ENCODE measurements around the gene GALNT3.

GALNT3 gene

DNA sequence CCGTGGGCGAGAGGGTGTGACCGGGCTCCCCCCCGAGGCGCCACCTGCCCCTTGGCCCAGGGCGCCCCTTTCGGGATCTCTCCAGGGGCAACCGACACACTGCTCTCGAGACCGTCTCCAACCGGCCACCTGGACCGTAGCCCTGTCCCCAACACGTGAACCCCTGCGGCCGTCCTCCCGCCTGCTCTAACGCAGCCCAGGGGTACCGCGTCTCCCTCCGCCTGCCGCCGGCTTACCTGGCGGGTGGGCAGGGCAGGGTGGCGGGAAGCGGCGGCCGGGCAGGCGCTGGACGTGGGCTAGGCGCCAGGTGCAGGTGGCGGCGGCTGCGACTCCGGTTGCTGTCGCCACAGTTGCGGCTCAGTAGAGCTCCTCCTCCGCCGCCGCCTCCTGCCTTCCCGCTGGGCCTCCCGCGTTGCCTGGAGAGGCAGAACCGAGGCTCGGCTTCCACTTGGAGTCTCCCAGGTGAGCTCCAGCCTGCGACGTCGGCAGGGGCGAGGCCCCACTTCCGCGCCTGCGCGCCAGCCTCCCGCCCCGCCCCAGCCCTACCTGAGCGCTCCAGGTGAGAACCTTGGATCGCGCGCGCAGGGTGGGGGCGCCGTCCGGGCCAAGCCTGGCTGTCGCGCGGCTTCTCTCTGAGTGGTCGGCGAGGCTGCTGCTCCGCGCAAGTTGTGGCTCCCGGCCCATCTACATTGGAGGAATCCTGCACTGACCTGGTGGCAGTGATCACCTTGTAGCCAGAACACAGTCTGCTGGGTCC is at the start of gene GALNT3:
Gene GALNT3, minus strand, starts transcription at position 469 of the 757 bp plus-strand sequence. CDS start 23,547 bp downstream, outside the sequence.
- peak; percentile 86 for DNase-seq (ENCODE audit: low read depth, low spot score)

DNA sequence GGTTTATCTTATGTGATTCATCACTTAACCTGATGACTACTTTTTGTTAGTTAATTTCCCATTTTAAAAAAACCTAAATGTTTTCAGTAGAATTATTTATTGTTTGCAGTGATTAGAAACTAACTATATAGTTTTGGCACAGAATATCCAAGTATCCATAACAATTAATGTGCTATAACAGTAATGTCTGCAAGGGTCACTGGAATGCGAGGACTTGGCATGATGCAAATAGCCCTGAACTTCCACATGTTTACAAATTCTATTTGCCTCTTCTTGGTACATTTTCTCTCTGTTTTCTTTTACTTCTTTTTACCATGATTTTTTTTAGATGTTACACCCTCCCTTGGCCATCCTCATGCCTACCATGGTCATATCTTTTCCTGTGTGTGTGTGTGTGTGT is 49.3 kb upstream of the GALNT3 start:
- no peak for DNase-seq (ENCODE audit: low read depth, low spot score)

- DNase-seq (ENCODE audit: low read depth, low spot score) = no peak
These were observed 46.4 kb upstream of the GALNT3 start for GRCh38 chr2:165840333-165840958.

- DNase-seq (ENCODE audit: low read depth, low spot score) = no peak
These were observed 45.6 kb upstream of the GALNT3 start for GRCh38 chr2:165839610-165840009.

DNA sequence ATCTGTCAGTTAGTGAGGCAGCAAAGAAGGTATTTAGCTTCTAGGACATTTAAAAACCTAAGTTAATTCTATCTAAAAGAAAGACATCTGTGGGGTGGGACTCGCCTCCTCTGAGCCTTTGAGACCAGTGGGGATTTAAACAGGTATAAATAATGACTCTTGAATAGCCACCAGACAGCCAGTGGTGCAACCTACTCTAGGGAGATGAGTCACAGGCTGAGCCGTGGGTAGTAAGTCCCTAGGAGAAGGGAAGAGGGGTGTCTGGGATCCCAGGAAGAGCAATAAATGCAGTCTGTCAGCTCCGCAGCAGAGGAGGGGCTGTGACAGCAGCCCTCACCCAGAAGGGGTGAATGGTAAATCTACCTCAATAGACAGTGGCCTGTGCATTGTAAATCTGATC is 43.1 kb upstream of the GALNT3 start:
- peak; percentile 4 for DNase-seq (ENCODE audit: low read depth, low spot score)

GRCh38 chr2:165835363-165835762 is 41.3 kb upstream of the GALNT3 start:
- DNase-seq (ENCODE audit: low read depth, low spot score) = no peak

GRCh38 chr2:165833156-165833555 is 39.1 kb upstream of the GALNT3 start:
- DNase-seq (ENCODE audit: low read depth, low spot score) = no peak

DNA sequence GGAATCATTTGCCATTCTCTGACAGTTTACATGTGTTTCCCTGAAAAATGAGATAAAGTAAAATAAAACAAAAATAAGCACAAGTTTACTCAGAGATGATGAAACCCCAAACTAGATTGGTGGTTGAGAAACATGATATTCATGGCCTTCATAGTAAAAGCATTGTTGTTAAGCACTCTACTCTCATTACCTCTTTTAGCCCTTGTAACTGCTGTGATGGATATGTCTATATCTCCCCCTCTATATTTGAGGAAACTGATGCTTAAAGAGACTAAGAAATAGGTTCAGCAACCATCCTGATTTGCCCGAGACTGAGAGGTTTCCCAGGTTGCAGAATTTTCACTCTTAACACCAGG is 33.9 kb upstream of the GALNT3 start:
- no peak for DNase-seq (ENCODE audit: low read depth, low spot score)

- DNase-seq (ENCODE audit: low read depth, low spot score) = no peak
These were observed 33.2 kb upstream of the GALNT3 start for GRCh38 chr2:165827016-165827920.

DNA sequence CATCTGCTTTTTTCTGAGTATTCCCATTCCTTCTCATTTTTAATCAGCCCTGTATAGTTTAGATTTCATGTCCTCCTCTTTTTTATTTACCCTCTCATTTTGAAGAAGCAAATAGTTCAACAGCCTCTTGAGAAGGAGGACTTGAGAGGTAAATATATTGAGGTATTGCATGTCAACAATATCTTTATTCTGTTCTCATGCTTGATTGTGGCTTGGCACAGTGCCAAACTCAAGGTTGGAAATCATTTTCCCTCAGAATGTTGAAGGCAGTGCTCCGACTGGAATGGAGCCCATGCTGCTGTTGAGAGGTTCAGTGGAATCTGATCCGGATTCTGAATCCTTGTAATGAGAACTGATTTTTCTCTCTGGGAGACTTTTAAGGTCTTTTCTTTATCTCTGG is 31.0 kb upstream of the GALNT3 start:
- no peak for DNase-seq (ENCODE audit: low read depth, low spot score)

- DNase-seq (ENCODE audit: low read depth, low spot score) = no peak
These were observed 26.2 kb upstream of the GALNT3 start for GRCh38 chr2:165820296-165820695.

GRCh38 chr2:165818920-165819319 is 24.9 kb upstream of the GALNT3 start:
- DNase-seq (ENCODE audit: low read depth, low spot score) = no peak

DNA sequence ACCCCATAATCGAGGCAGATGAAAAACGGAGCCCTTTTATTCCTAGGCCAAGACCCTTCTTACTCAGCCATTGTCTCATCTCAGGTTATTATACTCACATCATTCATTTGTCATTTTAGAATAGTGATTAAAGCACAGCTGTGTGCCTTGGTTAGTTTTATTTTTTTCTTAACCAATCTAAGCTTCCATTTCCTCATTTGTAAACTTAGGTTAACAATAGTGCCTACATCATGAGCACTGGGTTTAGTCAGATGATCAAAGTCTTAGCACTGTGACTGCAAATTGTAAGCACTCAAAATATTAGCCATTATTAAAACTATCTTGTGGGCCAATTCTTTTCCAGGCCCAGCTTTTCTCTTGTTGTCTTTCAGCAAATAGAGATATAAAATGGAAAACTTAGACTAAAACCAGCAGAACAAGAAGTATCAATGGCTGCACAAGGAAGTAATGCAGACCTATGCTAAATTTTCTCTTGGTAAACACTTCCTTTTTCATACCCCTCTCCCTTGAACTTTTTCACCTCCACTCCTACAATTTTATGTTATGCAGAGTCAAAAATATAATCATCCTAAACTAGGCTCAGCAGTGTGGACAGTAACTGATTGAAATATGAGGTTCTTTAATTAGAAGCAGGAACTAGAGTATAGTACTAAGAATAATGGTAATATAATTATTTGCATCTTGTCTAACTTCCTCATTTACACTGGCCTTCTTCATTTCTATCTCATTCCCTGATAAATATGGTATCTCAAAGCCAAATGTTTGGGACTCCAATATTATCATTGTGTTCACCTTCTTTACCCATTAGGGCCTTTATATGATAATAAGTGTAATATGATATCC is 21.5 kb upstream of the GALNT3 start:
- DNase-seq (ENCODE audit: low read depth, low spot score) = no peak

DNA sequence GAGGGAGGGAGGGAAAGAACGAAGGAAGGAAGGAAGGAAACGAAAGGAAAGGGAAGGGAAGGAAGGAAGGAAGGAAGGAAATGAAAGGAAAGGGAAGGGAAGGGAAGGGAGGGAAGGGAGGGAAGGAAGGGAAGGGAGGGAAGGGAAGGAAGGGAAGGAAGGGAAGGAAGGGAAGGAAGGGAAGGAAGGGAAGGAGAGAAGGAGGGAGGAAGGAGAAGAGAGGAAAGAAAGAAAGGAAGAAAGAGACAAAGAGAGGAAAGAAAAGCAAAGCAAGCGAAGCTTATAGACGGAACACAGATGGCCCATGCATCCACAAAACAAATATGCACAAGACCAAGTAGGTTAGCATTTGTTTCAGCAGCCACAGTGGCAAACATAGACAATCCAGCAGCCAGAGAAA is 20.4 kb upstream of the GALNT3 start:
- no peak for DNase-seq (ENCODE audit: low read depth, low spot score)

GRCh38 chr2:165811592-165812370 is 17.7 kb upstream of the GALNT3 start:
- no peak for DNase-seq (ENCODE audit: low read depth, low spot score)

GRCh38 chr2:165810418-165810817 is 16.4 kb upstream of the GALNT3 start:
- no peak for DNase-seq (ENCODE audit: low read depth, low spot score)

DNA sequence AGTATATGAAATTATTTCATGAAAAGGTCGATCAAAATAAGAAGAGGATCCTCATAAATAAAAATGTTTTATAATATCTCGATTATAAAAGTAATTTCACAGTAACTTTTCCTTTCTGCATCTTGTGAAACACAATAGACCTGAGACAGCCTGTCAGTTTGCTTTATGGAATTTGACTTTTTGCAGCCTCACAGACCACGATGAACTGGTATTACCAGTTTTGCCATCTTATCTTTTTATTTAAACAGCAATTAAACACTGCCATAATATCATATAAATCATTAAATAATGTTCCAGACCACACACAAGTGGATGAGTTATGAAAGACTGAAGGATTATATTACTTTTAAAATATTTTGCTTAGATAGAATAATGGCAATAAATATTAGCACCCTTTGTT is 10.7 kb upstream of the GALNT3 start:
- no peak for DNase-seq (ENCODE audit: low read depth, low spot score)

GRCh38 chr2:165803123-165803760 is 9.2 kb upstream of the GALNT3 start:
- DNase-seq (ENCODE audit: low read depth, low spot score) = no peak

DNA sequence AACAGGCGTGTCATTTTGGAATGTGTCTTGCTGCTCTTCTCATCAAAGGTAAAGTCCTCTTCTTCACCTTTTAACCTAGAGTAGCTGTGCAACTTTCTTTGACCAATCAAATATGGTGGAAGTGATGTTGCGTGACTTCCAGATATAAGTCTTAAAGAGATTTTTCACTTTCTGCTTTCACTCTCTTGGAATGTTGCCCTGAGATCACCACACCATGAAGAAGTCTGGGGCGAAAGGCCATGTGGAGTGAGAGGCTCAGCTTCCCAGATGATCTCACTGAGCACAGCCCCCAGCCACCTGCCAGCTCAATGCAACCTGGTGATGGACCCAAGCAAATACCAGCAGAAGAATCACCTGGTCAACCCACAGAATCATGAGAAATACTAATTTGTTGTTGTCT is 7.1 kb upstream of the GALNT3 start:
- no peak for DNase-seq (ENCODE audit: low read depth, low spot score)

DNA sequence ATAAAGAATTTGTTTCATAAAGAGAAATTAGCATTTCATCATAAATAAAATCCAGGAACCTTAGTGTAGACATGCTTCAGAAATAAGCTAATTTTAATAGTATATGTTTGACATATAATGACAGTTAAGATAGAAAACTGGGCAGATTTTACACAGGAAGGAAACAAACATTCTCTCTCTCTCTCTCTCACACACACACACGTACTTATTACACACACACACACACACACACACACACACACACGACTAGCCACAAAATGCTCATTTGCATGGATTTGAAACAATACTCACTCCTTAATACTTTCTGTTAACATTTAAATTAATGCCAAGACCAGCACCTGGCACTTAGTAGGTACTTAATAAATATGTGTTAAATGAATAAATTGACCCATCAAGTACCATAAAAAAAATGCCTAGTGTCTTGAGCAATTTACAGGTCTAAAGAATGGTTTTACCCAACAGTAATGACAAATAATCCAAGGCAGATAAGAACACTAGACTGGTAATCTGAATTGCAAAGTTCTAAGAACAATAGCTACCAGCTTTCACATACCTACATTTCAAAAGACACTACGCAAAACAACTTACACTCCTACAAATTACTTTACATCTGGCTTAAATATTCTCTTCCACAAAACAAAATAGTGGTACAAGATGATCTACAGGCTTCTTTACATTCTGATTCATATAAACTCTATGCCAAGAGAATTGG is 2.9 kb upstream of the GALNT3 start:
- no peak for DNase-seq (ENCODE audit: low read depth, low spot score)
